Measurements from ENCODE around the gene MSL1.

The MSL1 gene

DNA sequence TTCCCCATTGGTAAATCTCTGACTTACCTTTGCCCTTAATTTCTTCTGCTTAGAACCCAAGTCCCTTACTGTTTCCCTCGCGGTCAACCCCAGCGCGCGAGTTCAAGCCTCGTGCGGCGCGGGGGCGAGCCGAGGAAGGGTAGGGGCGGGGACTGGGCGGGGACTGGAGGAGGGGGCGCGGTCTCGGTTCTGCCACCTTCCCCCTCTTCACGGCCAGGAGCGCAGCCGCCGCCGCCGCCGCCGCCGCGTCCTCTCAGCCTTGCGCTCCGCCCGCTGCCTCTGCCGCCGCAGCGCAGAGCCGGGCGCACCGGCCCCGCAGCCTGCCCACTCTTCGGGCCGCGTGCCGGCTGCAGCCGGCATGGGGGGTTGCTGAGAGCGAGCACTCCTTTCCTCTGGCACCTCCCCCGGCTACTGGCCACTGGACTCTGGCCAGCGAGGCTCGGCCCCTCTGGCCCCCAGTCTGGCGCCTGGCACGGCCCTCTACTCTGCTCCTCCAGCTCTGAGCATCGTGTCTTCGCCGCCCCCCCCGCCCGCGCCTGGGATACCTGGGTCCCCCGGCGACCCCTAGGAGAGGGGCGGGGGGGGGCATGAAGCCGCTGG lies 55.6 kb downstream of the MSL1 start, which contains the start of gene RAPGEFL1:
Gene RAPGEFL1 (plus strand): TSS at position 196 of the 600 bp plus-strand sequence. CDS start 392 bp downstream, at position 588.
- Histone ChIP-seq H3K9ac (ENCODE audit: low read depth, low read length) (peak within 1 kb of the TSS; percentile 71), H3K4me1 (ENCODE audit: insufficient read depth, low read length) (peaks cover 17% of the 10 kb centered on the region), H3K36me3 (ENCODE audit: insufficient read depth, low read length) (no peaks in the 10 kb centered on the region), H3K9me3 (ENCODE audit: control insufficient read depth, insufficient read depth, low read length) (no peaks in the 10 kb centered on the region; the same call in 1 of the 2 replicates)

GRCh38 chr17:40178021-40178601 lies 56.3 kb downstream of the MSL1 start:
- Histone ChIP-seq H3K9me3 (ENCODE audit: control insufficient read depth, insufficient read depth, low read length) (no peaks in the 10 kb centered on the region; the same call in 1 of the 2 replicates), H3K4me1 (ENCODE audit: insufficient read depth, low read length) (peaks cover 17% of the 10 kb centered on the region), H3K9ac (ENCODE audit: low read depth, low read length) (peak overlapping the region; percentile 40; the same call in 1 of the 2 replicates), H3K36me3 (ENCODE audit: insufficient read depth, low read length) (no peaks in the 10 kb centered on the region)

DNA sequence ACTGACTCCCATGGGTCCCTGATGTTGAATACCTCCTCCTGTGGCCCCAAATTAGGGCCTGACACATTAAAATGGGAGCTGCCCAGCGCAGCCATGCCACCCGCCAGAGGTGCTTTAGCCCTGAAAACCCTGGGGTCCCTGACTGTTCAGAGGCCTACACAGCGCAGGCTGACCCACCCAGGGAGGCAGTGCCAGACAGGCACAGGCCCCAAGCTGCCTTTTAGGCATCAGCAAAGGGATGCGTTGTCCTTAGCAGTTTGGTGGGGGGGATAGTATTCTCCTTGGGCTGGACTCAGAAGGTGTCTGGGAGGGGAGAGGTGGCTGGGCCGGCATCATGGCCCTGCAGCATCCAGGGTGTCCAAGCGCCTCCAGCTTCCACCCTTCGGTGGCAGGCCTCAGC lies 56.9 kb downstream of the MSL1 start:
- Histone ChIP-seq H3K36me3 (ENCODE audit: insufficient read depth, low read length) (no peaks in the 10 kb centered on the region), H3K9ac (ENCODE audit: low read depth, low read length) (no peak overlapping the region; the same call in 1 of the 2 replicates), H3K4me1 (ENCODE audit: insufficient read depth, low read length) (peaks cover 17% of the 10 kb centered on the region), H3K9me3 (ENCODE audit: control insufficient read depth, insufficient read depth, low read length) (no peaks in the 10 kb centered on the region)

DNA sequence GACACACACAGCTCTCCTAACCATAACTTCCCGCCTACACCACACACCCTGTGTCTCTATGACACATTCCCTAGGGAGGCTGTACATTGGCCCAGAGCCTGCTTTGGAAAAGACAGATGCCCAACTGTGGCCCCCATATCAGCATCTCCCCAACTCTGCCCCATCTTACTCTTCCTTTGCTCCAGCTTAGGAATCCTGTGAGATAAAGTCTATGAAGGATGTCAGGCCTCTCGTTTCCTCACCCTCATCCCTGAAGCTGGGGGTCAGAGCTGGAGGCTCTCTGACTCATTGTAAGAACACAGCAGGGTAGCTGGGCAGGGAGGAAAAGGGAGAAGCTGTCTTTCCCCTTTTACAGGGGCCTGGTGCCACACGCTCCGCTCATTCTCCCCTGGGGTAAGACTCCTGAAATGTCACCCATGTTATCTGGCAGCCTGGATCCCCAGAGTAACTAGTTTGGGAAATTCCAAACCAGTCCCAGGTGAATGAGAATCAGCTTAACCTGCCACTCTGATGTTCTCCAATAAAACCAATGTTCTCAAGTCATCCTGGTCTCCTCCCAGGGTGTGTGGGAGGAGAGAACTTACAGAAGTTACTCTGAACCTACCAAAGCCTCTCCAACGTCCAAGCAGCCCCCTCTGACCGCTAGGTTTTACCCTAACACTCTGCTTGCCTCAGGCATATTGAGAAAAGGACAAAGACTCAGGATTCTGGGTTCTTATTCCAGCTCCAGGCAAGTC lies 58.3 kb downstream of the MSL1 start:
- Histone ChIP-seq H3K9ac (ENCODE audit: low read depth, low read length) (no peak overlapping the region), H3K9me3 (ENCODE audit: control insufficient read depth, insufficient read depth, low read length) (no peaks in the 10 kb centered on the region), H3K4me1 (ENCODE audit: insufficient read depth, low read length) (peaks cover 17% of the 10 kb centered on the region), H3K36me3 (ENCODE audit: insufficient read depth, low read length) (no peaks in the 10 kb centered on the region)

DNA sequence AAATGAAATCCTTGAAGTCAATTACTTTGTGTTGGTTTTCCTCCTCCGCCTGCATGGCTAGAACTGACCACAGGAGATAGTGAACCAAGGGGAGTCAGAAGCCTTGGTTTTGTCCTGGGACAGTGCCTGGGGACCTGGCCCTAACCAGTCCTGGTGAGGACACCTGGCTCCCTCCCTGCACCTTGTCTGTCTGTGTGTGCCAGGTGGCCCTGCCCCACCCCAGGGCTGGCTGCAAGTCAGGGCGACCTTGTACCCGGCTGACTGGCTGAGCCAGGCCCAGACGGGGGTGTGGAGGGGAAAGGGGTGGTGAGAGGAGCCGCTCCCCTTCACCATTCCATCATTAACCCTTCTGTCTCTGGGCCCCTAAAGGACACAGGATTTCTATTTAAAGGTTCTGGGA lies 58.9 kb downstream of the MSL1 start:
- Histone ChIP-seq H3K9ac (ENCODE audit: low read depth, low read length) (no peak overlapping the region), H3K9me3 (ENCODE audit: control insufficient read depth, insufficient read depth, low read length) (no peaks in the 10 kb centered on the region)

GRCh38 chr17:40181205-40181604 lies 59.4 kb downstream of the MSL1 start:
- no peak overlapping the region for H3K9ac ChIP-seq (ENCODE audit: low read depth, low read length)
- peaks cover 17% of the 10 kb centered on the region for H3K4me1 ChIP-seq (ENCODE audit: insufficient read depth, low read length)
- no peaks in the 10 kb centered on the region for H3K9me3 ChIP-seq (ENCODE audit: control insufficient read depth, insufficient read depth, low read length)
- no peaks in the 10 kb centered on the region for H3K36me3 ChIP-seq (ENCODE audit: insufficient read depth, low read length)

More for the DNA sequence above, 58.9 kb downstream of the MSL1 start:
- Histone ChIP-seq H3K36me3 (ENCODE audit: insufficient read depth, low read length) (no peaks in the 10 kb centered on the region), H3K4me1 (ENCODE audit: insufficient read depth, low read length) (peaks cover 17% of the 10 kb centered on the region)

DNA sequence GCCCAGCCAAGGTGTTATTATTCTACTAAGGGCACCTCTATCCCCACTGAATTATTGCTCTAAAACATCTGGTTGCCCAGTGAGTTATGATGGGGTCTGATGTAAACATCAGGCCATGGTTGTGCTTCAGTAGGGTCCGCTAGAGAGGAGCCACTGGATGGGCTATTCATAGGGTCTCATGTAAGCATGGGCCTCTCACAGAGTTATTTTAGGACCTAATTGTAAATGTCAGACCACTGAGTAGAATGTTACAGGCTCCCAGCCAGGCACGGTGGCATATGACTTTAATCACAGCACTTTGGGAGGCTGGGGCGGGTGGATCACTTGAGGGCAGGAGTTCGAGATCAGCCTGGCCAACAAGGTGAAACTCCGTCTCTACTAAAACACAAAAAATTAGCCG lies 60.8 kb downstream of the MSL1 start:
- Histone ChIP-seq H3K36me3 (ENCODE audit: insufficient read depth, low read length) (no peaks in the 10 kb centered on the region), H3K9me3 (ENCODE audit: control insufficient read depth, insufficient read depth, low read length) (no peaks in the 10 kb centered on the region), H3K4me1 (ENCODE audit: insufficient read depth, low read length) (peaks cover 13% of the 10 kb centered on the region), H3K9ac (ENCODE audit: low read depth, low read length) (no peak overlapping the region)
